K562 (cell line): Measurements from ENCODE around the gene PCK2. TPM values are rescaled to one million over a fixed set of nuclear protein-coding genes. Genes with fewer than 3 reads are reported as not detected.

Experiments used
- FUS ChIP-seq: fragments of 200-400 bp; formaldehyde crosslinking; optimal IDR thresholded peaks from 2 replicates; pipeline ENCODE3; 2017; ENCODE audit warnings: low read depth, low read length
- HCFC1 ChIP-seq: IDR thresholded peaks from 2 replicates; pipeline ENCODE4 v1.6.1; 2012; ENCODE audit warnings: low read depth, low read length, improper control_type of control experiment
- HOXB6 ChIP-seq: fragments of 250-450 bp; sonication (Bioruptor Pico); IDR thresholded peaks from 2 replicates; pipeline ENCODE4 v1.5.1; 2022; ENCODE audit warnings: mild to moderate bottlenecking, borderline replicate concordance
- PHF21A ChIP-seq: fragments of 450-650 bp; IDR thresholded peaks from 2 replicates; pipeline ENCODE4 v1.6.1; 2017; ENCODE audit warnings: low read depth, borderline replicate concordance
- TRIM25 ChIP-seq: fragments of 450-650 bp; IDR thresholded peaks from 2 replicates; pipeline ENCODE4 v1.7.0; 2016; ENCODE audit warnings: borderline replicate concordance
- ZBTB2 ChIP-seq: fragments of 450-650 bp; IDR thresholded peaks from 2 replicates; pipeline ENCODE4 v1.6.1; 2016; ENCODE audit warnings: antibody characterized with exemption
- ZNF23 ChIP-seq: fragments of 250-450 bp; sonication (Bioruptor Pico); IDR thresholded peaks from 2 replicates; pipeline ENCODE4 v1.4.0; 2020; ENCODE audit warnings: mild to moderate bottlenecking
- ZNF408 ChIP-seq: fragments of 250-450 bp; sonication (Bioruptor Pico); IDR thresholded peaks from 2 replicates; pipeline ENCODE4 v1.4.0; 2020; ENCODE audit warnings: low read depth, mild to moderate bottlenecking, moderate library complexity
- polyA plus RNA-seq, 8 experiments: library from polyadenylated mRNA; depleted of rRNA in 4 of 8; stranded (reverse) in 5 of 8; unstranded in 3 of 8; fragments of >200 nt; fragmentation: Nextera tagmentation in 2 of 8; fragmentation: Illumina TruSeq in 1 of 8; extraction: Ambion mirVana in 2 of 8; extraction: Trizol in 1 of 8; gene quantifications; 2 replicates each; pipeline versions ENCODE4 v1.2.1 to v1.2.3, GENCODE V29; 2011 to 2014; ENCODE audit warnings: inconsistent platforms in 1 of 8, missing spikeins in 1 of 8
- total RNA-seq, 7 experiments: library from RNA; depleted of rRNA in 6 of 7; stranded (reverse); fragments of >200 nt in 6 of 7; fragmentation: Illumina TruSeq in 2 of 7; extraction: Trizol in 2 of 7; gene quantifications; 2 replicates each; pipeline versions ENCODE4 v1.2.1 to v1.2.3, GENCODE V29; 2011 to 2021; ENCODE audit warnings: low replicate concordance in 1 of 7

Gene PCK2
- total and polyA plus RNA-seq, 9 of the 15 experiments (the other 6 are each of a cell fraction or from before 2014, with no cell fraction given) = 3.3 to 60.9 (median 30.4) TPM

GRCh38 chr14:24106672-24107271 lies 12.7 kb downstream of the PCK2 start (continued):
- TF ChIP-seq ZNF23 (CRISPR knock-in tag) (no peak), HCFC1 (no peak), HOXB6 (no peak), ZBTB2 (no peak), FUS (no peak), PHF21A (no peak), ZNF408 (CRISPR knock-in tag) (no peak), TRIM25 (no peak)
- TF ChIP-seq, all 486 proteins: peak for 5
